Measurements from ENCODE around the gene SLC46A1.

Gene SLC46A1

DNA sequence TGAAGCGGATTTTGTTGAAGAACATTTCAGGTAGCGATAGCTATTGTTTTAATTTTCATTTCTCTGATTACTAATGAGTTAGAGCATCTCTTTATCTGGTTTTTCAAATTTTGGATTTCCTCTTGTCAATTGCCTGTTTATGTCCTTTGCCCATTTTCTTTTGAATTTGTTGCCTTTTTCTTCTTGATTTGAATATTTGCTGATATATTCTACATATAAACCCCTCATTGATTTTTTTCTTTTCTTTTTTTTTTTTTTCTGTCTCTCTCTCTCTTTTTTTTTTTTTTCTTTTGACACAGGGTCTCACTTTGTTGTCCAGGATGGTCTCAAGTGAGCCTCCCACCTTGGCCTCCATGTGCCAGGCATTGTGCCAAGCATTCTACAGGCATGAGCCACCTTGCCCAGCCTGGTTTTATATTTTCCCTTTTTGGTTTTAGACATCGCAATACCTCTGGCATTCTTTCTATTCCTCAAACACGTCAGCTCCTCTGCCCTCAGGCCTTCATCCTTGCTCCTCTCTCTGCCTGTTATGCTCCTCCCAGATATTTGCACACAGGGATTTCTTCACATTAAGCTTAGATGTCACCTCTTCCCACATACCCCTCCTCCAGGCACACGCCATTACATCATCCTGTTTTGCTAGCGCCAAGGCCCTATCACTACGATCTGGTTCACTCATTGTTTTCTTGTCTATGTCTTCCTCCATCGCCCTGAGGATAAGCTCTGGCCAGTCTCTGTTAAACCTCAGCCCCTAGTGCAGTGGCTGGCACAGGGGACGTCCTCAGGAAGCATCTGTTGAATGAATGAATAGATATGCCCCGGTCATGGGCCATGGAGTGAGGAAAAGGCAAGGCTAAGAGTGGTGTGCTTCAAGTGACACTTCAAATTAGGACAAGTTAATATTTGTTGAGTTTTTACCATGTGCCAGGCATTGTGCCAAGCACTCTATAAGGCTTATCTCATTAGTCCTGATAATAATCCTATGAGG lies 25.9 kb downstream of the SLC46A1 start:
- DNase-seq, result no peak

DNA sequence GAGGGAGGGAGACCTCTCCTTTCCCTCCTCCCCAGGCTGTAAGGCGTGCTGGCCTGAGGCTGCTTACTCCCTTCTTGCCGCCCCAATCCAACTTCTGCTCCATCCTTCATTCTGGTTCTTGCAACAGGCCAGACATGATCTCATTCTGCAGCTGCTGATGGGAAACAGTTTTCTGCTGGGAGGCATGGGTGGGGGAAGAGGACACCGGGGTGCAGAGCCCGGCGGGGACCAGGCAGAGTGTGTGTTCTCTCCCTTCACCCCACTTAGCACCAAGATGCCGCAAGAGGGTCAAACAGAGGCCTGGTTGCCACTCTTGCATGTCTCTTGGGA lies 33.1 kb downstream of the SLC46A1 start:
- DNase-seq, result no peak

DNA sequence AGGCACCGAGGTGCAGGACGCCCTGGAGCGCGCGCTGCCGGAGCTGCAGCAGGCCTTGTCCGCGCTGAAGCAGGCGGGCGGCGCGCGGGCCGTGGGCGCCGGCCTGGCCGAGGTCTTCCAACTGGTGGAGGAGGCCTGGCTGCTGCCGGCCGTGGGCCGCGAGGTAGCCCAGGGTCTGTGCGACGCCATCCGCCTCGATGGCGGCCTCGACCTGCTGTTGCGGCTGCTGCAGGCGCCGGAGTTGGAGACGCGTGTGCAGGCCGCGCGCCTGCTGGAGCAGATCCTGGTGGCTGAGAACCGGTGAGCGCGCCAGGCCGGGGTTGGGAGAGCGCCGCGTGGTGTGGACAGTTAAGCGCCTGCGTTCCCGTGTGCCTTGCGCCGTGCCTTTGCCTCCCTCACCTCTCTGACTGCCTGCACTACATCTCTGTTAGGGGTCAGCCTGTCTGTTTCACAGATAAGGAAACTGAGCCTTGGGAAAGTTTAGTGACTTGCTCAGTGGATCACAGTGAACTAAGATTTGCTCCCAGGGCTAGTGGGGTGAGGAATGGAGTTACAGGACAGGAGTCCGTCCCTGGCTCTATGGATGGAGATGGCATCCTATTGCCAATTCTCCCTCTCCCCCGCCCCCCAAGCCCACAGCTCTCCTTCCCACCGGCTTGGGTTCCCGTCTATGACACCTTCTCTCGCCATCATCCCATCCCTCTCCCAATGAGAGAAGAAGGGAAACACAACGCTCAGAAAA lies 33.6 kb downstream of the SLC46A1 start:
- no peak for DNase-seq

DNA sequence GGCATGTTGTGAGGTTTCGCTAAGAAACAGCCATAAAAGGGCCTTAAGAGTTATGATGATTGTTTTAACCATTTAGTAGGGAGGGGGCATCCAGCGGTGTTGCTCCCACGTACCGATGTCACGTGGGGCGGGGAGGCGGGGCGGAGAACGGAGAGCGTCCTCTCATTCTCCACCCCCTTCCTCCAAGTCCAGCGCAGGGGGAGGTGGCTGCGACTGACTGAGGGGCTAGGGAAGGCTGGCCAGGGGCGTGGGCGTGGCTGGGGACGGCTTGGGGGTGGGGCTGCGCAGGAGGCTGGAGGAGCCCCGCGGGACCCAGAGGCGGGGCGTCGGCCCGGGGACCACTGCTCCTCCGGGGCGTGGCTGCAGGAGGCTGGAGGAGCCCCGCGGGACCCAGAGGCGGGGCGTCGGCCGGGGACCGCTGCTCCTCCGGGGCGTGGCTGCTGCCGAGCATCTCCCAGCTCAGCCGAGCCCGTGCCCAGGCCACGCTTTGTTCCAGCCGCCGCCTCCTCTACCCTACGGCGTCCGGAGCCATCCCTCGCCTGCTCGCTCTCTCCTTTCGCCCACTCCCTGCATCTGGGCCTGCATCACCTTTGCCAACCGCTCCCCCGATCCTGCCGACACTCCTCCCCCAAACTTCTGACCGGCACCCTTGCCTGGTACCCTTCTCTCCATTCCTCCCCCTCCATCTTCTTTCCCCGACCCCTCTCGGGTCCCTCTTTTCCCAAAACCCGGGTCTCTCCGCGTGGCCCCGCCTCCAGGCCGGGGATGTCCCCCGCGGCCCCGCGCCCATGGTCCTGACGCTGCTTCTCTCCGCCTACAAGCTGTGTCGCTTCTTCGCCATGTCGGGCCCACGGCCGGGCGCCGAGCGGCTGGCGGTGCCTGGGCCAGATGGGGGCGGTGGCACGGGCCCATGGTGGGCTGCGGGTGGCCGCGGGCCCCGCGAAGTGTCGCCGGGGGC lies 34.5 kb downstream of the SLC46A1 start, which contains the start of gene SARM1:
SARM1 (plus strand) TSS at position 450 of the 958 bp plus-strand sequence; CDS start at position 789, 339 bp downstream.
- DNase-seq, result no peak

DNA sequence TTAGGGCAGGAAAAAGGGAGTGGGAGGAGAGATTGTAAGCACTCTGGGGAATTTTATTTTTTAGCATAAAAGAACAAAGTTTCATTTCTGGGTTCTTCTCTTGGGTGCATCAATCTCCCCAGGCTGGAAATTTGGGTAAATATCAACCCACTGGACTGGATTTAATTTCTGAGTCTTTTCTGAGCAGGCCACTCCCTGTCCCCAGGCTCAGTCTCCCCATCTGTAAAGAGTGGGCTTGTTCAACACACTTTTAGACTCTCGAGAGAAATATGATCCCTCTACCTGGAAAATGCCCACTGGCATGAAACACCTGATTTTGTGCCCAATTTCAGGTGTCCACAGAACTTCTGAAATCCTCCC lies 35.3 kb downstream of the SLC46A1 start:
- DNase-seq, result no peak

DNA sequence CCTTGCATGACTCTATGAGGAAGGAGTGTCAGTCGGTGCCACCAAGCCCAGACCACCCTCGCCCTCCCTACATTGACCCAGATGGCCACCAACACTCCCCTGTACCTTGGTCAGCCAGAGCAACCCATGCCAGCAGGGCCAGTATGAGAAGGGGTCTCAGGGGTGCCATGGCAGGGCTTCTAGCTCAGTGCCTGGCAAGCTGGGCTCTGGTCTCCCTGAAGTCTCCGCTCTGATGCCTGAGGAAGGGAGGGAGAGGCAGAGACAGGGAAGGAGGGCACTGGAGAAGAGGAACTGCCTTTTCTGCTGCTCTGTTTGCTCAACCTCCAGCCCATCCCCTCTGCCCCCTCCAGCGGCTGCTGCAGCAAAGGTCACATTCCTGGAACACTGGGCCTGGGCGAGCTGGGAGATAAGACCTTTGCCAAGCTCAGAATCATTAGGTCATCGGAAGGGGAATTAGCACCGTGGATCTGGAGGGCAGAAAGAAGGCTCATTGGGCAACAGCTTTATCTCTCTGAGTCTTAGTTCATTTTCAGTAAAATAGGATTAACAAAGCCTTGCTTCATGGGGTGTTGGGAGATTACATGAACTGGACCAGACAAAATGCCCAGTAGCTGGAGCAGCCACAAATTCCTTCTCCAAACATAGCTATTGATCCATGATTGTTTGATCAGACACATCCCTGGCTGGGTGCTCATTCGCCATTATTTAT lies 35.8 kb downstream of the SLC46A1 start, which contains the start of gene VTN:
VTN (minus strand) TSS at position 273 of the 709 bp plus-strand sequence; CDS start at position 169, 104 bp downstream.
- DNase-seq, result peak; percentile 17 to 28

DNA sequence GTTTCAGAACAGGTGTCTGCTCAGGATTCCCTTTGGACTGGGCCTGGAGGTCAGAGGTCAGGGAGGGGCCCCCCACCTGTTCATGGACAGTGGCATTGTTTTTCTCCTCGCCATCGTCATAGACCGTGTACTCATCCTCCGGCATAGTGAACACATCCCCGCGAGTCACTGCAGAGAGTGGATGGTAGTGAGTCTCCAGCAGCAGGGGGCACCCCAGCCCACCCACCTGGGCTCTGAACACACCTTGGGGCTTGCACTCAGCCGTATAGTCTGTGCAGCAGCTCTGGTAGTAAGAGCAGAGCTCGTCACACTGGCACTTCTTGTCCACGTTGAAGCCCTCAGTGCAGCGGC lies 36.4 kb downstream of the SLC46A1 start:
- DNase-seq, result no peak

DNA sequence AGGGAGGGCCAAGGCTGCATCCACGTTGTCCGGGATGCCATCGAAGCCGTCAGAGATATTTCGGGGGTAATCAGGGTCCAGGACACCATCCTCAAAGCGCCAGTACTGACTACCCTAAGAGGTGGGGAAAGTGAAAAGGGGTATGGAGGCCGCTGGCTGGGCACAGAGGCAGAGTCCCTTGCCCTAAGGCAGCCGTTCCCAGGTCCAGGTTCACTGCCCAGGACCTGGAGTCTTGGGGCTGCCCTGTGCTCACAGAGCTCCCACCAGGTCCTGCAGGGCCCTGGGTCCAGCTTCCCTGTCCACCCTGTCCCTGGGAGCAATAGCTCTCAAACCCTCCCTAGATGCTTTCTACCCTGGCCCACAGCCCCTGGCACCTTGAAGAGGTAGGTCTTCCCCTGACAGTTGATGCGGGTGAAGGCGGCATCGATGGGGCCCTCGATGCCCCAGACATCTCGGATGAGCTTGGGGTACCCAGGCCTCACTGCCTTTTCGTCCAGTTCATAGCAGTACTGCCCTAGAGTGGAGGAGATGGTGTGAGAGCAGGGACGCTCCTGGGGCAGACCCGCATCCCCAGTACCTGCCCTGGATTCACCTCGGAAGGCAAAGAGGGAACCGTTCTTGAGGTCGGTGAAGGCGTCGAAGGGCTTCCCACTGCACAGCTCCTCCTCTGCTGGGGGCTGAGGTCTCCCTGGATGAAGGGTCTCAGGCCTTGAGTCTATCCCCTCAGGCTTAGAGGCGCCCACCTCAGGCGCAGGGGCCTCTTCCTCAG lies 36.9 kb downstream of the SLC46A1 start:
- DNase-seq, result no peak

DNA sequence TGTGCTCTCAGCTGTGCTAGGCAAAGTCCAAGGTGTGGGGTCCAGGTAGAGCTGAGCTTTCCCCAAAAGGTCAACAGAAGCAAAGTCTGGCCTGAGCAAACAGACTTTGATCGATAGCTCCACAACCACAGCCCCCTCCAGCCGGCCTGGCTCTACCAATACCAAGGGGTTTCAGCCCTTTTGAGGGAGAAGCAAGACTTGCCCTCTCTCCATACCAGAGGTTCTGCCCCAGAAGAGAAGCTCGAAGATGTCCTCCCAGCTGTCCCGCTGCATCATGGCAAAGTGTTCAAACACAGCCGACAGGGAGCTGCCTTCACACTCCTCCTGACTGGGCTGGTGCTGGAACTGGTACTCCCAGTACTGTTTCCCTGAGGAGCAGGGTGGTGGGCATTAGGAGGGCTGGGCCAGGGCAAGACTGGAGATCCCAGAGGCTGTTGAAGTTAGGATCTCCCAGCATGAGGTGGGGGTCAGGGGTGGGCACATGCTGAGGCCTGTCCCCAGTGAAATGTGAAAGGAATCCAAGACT lies 37.6 kb downstream of the SLC46A1 start:
- no peak for DNase-seq

DNA sequence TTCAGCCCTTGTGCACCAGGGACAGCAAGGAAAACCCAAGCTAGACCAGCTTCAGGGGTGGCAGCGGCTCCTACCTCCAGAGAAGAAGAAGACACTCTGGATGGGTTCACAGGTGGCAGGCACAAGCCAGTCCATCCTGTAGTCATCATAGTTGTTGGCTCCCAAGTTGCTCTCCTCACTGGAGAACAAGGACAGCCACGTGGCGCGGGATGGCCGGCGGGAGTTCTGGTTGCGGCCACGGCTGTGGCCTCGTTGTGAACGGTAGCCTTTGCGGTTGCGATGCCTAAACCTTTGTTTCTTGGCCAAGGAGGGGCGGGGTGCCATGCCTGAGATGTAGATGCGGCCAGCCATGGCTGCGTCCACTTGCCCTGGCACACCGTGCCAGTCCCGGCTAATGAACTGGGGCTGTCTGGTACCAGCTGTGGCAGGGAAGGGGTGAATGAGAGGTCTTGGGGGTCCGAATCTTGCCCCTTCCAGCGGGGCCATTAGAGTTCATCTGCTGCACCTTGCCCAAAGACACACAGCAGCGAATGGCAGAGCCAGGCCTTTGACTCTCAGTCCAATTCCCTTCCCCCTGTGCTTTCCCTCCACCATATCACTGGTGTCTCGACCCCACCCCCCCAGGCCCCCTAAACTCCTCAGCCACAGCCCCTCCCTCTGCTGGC lies 38.2 kb downstream of the SLC46A1 start:
- no peak for DNase-seq

DNA sequence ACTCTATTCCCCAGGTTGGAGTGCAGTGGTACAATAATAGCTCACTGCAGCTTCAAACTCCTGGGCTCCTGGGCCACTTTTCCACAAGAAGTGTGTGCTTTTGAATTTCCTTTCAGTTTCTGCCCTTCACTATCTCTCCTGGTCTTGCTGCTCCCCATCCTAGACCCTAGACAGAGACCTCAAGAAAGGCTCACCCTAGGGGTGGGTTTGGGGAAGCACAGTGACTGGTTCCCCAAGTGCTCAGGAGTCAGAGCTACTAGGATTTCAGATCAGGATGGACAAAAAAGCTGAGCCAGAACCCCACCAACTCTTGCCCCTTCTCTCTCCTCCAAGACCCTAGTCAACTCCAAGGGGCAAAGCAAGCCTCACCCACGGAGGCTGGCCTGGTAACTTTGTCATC lies 39.4 kb downstream of the SLC46A1 start:
- DNase-seq, result peak in 1 of 2 experiments; percentile 16

DNA sequence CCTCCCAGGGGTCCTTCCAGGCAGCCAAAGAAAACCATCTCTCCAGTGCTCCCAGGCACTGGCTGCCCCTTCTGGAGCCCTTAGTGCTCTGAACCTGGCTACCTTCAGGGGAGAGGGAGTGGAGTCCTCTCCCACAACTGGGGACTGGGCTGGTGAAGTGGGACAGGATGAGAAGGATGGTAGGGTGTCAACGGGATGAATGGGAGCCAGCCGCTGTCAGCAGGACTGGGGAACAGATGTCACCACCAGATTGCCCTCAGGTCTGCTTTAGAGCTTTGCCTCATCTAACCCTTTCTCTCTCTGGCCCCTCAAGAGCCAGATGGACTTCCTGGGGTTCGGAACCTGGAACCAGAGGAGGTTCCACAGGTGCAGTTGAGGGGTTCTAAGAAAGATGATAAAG lies 40.5 kb downstream of the SLC46A1 start:
- DNase-seq, result no peak

DNA sequence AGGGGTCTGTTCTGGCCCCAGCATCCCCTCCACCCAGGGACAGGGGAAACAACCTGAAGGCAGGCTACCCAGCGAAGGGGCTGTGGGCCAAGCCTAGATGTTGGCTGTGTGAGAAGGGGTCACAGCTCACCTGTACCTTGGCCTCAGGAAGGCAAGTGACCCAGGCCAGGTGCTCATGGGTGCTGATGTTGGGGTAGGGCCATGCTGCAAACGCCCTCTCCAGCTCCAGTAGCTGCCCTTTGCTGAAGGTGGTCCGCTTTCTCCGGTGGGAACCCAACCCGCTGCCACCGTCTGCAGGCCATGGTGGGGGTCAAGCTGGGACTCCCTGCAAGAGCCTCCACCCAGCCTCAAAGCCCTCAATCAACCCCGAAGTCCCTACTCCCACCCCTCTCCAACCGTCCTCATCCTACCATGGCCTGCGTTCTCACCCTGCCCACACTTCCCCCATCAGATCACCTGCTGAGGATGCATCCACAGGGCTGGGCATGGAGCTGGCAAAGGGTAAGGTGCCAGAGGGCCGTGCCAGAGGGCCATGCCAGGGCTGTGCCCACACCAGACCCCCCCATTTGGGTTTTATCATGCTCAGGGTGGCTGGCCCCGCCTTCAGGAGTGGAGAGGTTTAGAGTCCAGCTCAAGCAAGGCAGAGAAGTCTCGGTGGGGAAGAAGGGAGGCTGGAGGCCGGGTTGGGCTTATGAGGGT lies 41.2 kb downstream of the SLC46A1 start, which contains the start of gene SEBOX:
SEBOX (minus strand) TSS at position 535 of the 699 bp plus-strand sequence; CDS start at position 487, 48 bp downstream.
- no peak for DNase-seq

DNA sequence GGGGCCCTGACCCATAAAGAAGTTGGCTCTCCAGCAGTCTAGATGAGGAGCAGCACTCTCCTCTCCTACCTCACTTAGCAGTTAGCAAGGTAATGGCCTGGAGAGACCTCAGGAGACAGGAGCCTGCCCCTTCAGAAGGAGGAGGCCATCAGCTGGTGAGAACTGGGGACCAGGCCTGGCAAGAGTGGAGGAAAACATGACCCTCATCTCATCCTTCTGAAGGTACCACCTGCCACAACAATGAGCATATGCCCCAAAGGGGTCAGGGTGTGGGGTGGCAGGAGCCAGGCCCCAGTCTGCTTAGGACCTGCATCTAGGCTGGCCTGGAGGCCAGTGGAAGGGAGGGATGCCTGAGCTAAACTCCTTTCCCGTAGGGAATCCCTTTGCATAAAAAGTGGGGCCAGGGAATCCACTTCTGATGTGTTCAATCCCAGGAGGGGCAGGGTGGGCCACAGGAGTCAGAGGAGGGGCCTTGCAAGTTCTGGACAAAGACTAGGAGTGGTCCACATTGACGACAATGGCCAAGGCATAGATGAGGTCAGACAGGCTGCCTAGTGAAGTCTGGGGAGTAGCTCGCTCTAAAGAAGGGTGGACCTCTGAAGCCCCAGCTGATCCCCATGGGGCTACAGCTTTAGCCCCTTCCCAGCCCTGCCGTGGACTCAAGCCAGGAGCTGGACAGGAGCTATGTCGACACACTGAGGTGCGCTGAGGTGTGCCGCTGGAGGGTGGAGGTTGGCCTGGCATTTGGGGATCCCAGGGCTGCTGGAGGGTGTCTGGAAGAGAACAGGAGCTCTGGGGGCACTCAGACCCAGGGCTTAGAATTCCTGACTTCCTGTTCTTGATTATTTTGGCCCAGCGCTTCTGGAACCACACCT lies 42.0 kb downstream of the SLC46A1 start:
- DNase-seq, result no peak

DNA sequence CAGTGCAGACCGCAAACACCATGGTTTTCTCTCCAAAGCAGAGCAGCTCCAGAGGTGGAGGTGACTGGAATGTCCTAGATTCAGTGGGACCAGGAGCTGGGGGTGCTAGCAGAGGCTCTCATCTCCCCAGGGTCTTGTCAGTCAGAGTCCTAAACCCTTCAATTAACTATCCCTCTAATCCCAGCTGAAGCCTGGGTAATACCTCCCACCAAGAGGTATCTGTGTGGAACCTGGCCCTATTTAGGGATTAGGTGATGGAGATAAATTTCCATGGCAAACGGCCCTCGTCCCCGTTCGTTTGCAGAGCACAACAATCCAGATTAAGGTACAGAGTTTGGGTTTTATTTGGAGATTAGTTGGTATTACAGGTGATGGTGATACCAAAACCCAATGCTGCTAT lies 42.8 kb downstream of the SLC46A1 start:
- no peak for DNase-seq

DNA sequence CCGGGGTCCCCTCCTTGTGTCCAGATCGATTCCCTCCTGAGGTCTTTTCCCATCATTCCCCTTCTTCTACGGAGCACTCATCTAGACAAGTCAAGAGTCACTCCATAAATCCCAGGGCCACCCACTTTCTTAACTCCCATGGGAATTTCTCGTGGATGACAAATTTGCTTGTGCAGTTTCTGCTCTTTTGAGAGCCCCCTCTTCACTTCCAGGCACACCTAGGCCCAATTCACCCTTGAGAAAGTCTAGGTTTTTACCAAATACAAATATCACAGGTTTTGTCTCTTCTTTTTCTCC lies 48.2 kb downstream of the SLC46A1 start:
- no peak for DNase-seq

DNA sequence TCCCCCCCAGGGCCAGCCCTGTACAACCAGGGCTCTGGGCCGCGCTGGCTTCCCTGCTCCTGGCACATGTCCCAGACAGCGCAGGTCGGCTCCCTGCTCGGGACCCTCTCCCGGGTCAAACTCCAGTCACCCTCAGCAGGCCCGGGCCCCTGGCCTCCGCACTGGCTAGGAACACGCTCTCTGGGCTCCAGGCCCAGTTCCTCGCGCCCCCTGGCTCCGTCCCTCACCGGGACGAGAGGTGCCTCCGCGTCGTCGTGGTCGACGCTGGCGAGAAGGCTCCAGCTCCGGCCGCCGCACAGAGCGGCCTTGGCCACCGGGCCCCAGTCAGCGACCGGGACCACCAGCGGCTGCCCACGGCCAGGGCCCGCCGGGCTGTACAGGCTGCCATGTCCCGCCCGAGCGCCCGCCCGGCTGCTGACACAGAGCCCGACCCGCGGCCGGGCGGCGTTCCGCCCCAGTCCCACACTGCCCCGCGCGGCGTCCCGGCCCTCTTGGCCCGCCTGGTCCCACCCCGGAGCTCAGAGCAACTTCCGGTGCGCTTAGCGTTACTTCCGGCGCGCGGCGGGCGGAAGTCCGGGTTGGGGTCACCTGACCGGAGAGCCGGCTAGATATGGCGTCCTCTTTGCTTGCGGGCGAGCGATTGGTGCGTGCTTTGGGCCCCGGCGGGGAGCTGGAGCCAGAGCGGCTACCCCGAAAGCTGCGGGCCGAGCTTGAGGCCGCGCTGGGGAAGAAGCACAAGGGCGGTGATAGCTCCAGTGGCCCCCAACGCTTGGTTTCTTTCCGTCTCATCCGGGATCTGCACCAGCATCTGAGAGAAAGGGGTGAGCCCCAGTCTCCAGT lies 48.7 kb downstream of the SLC46A1 start, which contains the start of gene POLDIP2:
POLDIP2 (minus strand) TSS at position 467 of the 840 bp plus-strand sequence; CDS start at position 388, 79 bp downstream.
- peak; percentile 87 to 93 for DNase-seq

DNA sequence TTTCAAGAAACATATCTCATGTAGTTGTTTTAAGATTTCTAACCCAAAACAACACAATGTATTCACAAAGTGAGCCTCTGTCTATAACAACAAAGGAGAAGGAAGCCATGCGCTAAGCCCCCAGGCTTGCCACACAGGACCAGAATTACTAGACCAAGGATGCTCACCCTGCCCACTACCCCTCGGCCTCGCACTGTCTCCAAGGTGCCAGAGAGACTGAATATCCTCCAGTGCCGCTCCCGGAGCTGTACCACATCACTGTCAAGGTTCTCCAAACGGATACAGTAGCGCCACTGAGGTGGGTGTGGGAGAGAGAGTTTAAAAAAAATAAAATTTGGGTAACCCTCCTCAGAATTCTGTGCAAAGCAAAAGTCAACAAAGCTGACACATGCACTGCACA lies 55.7 kb downstream of the SLC46A1 start:
- DNase-seq, result no peak

Measured in Kasumi-1 (cell line).